Loucy (cell line): ENCODE data around the gene MDFI.
"Not testable (repeated sequence)": the region's sequence is repeated elsewhere in the genome, so short reads cannot be mapped to it uniquely, and the experiment has no call there.

ENCODE experiments used
- H2AFZ ChIP-seq: fragments of 200-600 bp; sonication (generic); 2 replicates; pipeline ENCODE4 v1.6.0; 2016; ENCODE audit warnings: antibody characterized with exemption, mild to moderate bottlenecking, low read length, moderate library complexity
- H3F3A ChIP-seq: fragments of 200-600 bp; 2 replicates; pipeline ENCODE4 v1.6.0; 2016; ENCODE audit warnings: antibody characterized with exemption, low read depth, mild to moderate bottlenecking
- H3K27me3 ChIP-seq: fragments of 200-600 bp; sonication (generic); 2 replicates; pipeline ENCODE4 v1.6.1; 2014; ENCODE audit warnings: low read length, mild to moderate bottlenecking; ENCODE audit not compliant: insufficient read depth, poor library complexity, severe bottlenecking
- H3K36me3 ChIP-seq: fragments of 200-600 bp; sonication (generic); 2 replicates; pipeline ENCODE4 v1.6.1; 2016; ENCODE audit warnings: low read length; ENCODE audit not compliant: insufficient read depth
- H3K4me1 ChIP-seq: fragments of 200-600 bp; sonication (generic); 2 replicates; pipeline ENCODE4 v1.5.1; 2014; ENCODE audit warnings: low read length, mild to moderate bottlenecking; ENCODE audit not compliant: insufficient read depth, poor library complexity, severe bottlenecking
- H3K4me2 ChIP-seq: fragments of 200-600 bp; sonication (generic); 2 replicates; pipeline ENCODE4 v1.6.0; 2014; ENCODE audit warnings: antibody characterized with exemption, low read length, low read depth, mild to moderate bottlenecking; ENCODE audit not compliant: poor library complexity, severe bottlenecking
- H3K4me3 ChIP-seq: fragments of 200-600 bp; sonication (generic); 2 replicates; pipeline ENCODE4 v1.5.1; 2014; ENCODE audit warnings: low read length, mild to moderate bottlenecking, mixed read lengths; ENCODE audit not compliant: poor library complexity, severe bottlenecking
- H3K79me2 ChIP-seq: fragments of 200-600 bp; sonication (generic); 2 replicates; pipeline ENCODE4 v1.6.1; 2014; ENCODE audit warnings: low read length; ENCODE audit not compliant: insufficient read depth
- H3K9ac ChIP-seq: fragments of 200-600 bp; sonication (generic); 2 replicates; pipeline ENCODE4 v1.6.0; 2014; ENCODE audit warnings: mild to moderate bottlenecking, low read depth, low read length, moderate library complexity; ENCODE audit not compliant: poor library complexity, severe bottlenecking
- H3K9me2 ChIP-seq: fragments of 200-600 bp; sonication (generic); replicated peaks from 2 replicates; pipeline ENCODE4 v1.6.1; 2016; ENCODE audit warnings: low read depth, low read length, mixed read lengths
- H3K9me3 ChIP-seq: fragments of 200-600 bp; sonication (generic); 2 replicates; pipeline ENCODE4 v1.6.1; 2014; ENCODE audit warnings: mild to moderate bottlenecking, antibody characterized with exemption, low read length, low read depth; ENCODE audit not compliant: insufficient read depth
- H4K20me1 ChIP-seq: fragments of 200-600 bp; sonication (generic); 2 replicates; pipeline ENCODE4 v1.6.0; 2014; ENCODE audit warnings: antibody characterized with exemption, low read length, mild to moderate bottlenecking; ENCODE audit not compliant: insufficient read depth, poor library complexity, severe bottlenecking
- CTCF ChIP-seq: fragments of 200-600 bp; sonication (generic); conservative IDR thresholded peaks from 2 replicates; pipeline ENCODE4 v1.5.1; 2014; ENCODE audit warnings: mild to moderate bottlenecking, antibody characterized with exemption, low read length
- EZH2phosphoT487 ChIP-seq: fragments of 200-600 bp; IDR thresholded peaks from 2 replicates; pipeline ENCODE4 v1.6.1; 2018; ENCODE audit warnings: antibody characterized with exemption, mild to moderate bottlenecking, moderate library complexity, borderline replicate concordance

Gene MDFI

GRCh38 chr6:41608443-41609151 lies 29.7 kb upstream of the MDFI start:
- Histone ChIP-seq H2AFZ (no peak overlapping the region), H3F3A (no peaks in the 10 kb centered on the region), H3K79me2 (no peaks in the 10 kb centered on the region), H3K9ac (no peak overlapping the region), H3K4me2 (no peak overlapping the region), H3K36me3 (no peaks in the 10 kb centered on the region), H3K4me3 (no peak overlapping the region), H3K4me1 (no peaks in the 10 kb centered on the region), H3K27me3 (no peaks in the 10 kb centered on the region), H4K20me1 (no peaks in the 10 kb centered on the region), H3K9me3 (no peaks in the 10 kb centered on the region), H3K9me2 (no peaks in the 10 kb centered on the region)
- no peak for TF ChIP-seq CTCF
- TF ChIP-seq EZH2phosphoT487 = no peak

DNA sequence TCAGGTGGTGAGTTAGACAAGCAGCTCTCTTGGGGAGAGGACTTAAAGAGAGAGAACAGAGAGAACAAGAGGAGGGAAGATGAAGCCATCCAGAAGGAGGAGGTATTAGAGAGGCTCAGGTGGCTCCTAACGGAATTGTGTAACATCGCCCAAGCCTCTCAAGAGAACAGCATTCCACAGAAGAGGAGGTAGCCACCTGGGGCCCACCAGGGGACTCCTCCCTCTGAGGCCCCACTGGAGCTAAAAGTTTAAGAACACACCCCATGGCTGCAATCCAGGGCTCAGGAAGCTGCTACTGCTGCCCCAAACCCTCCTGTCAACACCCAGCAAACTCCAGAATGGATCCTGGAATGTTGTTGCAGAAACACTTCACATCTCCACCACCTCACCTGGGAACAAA lies 23.6 kb upstream of the MDFI start:
- no peak overlapping the region for H3K4me3 ChIP-seq
- no peaks in the 10 kb centered on the region for H4K20me1 ChIP-seq
- H3K4me1 ChIP-seq = no peaks in the 10 kb centered on the region
- H3K9me3 ChIP-seq = no peaks in the 10 kb centered on the region
- H3F3A ChIP-seq = no peaks in the 10 kb centered on the region
- TF ChIP-seq EZH2phosphoT487 (no peak), CTCF (no peak)
- no peaks in the 10 kb centered on the region for H3K79me2 ChIP-seq
- H3K27me3 ChIP-seq = no peaks in the 10 kb centered on the region
- H3K36me3 ChIP-seq = no peaks in the 10 kb centered on the region
- no peak overlapping the region for H3K4me2 ChIP-seq
- no peaks in the 10 kb centered on the region for H3K9me2 ChIP-seq
- no peak overlapping the region for H3K9ac ChIP-seq
- H2AFZ ChIP-seq = no peak overlapping the region

DNA sequence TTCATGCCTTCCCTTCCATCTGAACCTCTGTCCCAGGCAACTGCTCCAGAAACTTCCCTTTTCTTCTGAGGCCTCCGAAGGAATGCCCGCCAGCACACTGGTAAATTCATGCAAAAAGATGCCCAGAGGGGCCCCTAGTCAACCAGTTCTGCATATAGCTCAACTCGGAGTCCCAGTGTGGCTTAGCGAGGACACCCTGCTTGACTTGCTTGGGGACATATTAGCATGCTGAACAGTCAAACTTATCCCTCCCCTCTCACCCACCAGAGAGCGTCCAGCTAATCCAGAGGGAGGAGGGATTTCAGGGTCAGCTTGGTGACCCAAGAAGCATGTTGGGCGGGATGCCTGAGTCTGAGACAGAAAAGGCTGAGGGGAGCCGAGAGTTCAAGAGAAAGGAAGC lies 23.0 kb upstream of the MDFI start:
- Histone ChIP-seq H3F3A (no peaks in the 10 kb centered on the region), H3K4me2 (no peak overlapping the region), H4K20me1 (no peaks in the 10 kb centered on the region), H3K36me3 (no peaks in the 10 kb centered on the region), H3K27me3 (no peaks in the 10 kb centered on the region), H3K4me3 (no peak overlapping the region), H3K9me2 (no peaks in the 10 kb centered on the region), H3K9ac (no peak overlapping the region), H2AFZ (no peak overlapping the region), H3K9me3 (no peaks in the 10 kb centered on the region; the same call in 1 of the 2 replicates), H3K79me2 (no peaks in the 10 kb centered on the region), H3K4me1 (no peaks in the 10 kb centered on the region)
- TF ChIP-seq EZH2phosphoT487 = no peak

GRCh38 chr6:41618598-41618997 lies 19.7 kb upstream of the MDFI start:
- Histone ChIP-seq H3K4me1 (no peaks in the 10 kb centered on the region), H3K9me2 (no peaks in the 10 kb centered on the region), H3K9ac (no peak overlapping the region), H2AFZ (peak overlapping the region; percentile 68), H3K4me3 (no peak overlapping the region), H3K36me3 (no peaks in the 10 kb centered on the region), H4K20me1 (no peaks in the 10 kb centered on the region), H3K79me2 (no peaks in the 10 kb centered on the region), H3K27me3 (no peaks in the 10 kb centered on the region), H3F3A (no peaks in the 10 kb centered on the region), H3K4me2 (no peak overlapping the region), H3K9me3 (peaks cover 7% of the 10 kb centered on the region)
- TF ChIP-seq CTCF (no peak), EZH2phosphoT487 (no peak)

GRCh38 chr6:41619193-41619592 lies 19.1 kb upstream of the MDFI start:
- not testable (repeated sequence) for H3K27me3 ChIP-seq, H3F3A ChIP-seq, H3K36me3 ChIP-seq, H3K4me1 ChIP-seq, H3K79me2 ChIP-seq, H3K9me3 ChIP-seq, H4K20me1 ChIP-seq, H3K9me2 ChIP-seq, H3K4me3 ChIP-seq, H3K4me2 ChIP-seq, H2AFZ ChIP-seq, H3K9ac ChIP-seq
